Ishikawa (cell line): ENCODE measurements around the gene UBE2J1.

Source experiments
- CEBPB ChIP-seq: IDR thresholded peaks from 2 replicates; pipeline ENCODE4 v1.6.1; 2012
- CREB1 ChIP-seq: IDR thresholded peaks from 2 replicates; pipeline ENCODE4 v1.6.1; 2012; ENCODE audit warnings: low read depth
- EGR1 ChIP-seq: IDR thresholded peaks from 2 replicates; pipeline ENCODE4 v1.6.1; 2012
- EP300 ChIP-seq: IDR thresholded peaks from 2 replicates; pipeline ENCODE4 v1.6.1; 2012; ENCODE audit warnings: borderline replicate concordance
- FOXM1 ChIP-seq: IDR thresholded peaks from 2 replicates; pipeline ENCODE4 v1.6.1; 2012; ENCODE audit warnings: low read depth, borderline replicate concordance
- MAX ChIP-seq: IDR thresholded peaks from 2 replicates; pipeline ENCODE4 v1.6.1; 2012
- NFIC ChIP-seq: IDR thresholded peaks from 2 replicates; pipeline ENCODE4 v1.6.1; 2012
- RAD21 ChIP-seq: IDR thresholded peaks from 2 replicates; pipeline ENCODE4 v1.6.1; 2012; ENCODE audit warnings: low read depth
- REST ChIP-seq: IDR thresholded peaks from 2 replicates; pipeline ENCODE4 v1.6.1; 2012; ENCODE audit warnings: low read depth, mild to moderate bottlenecking
- TAF1 ChIP-seq: IDR thresholded peaks from 2 replicates; pipeline ENCODE4 v1.6.1; 2012; ENCODE audit warnings: low read depth, mild to moderate bottlenecking
- TCF12 ChIP-seq: IDR thresholded peaks from 2 replicates; pipeline ENCODE4 v1.6.1; 2012; ENCODE audit warnings: low read depth
- TEAD4 ChIP-seq: IDR thresholded peaks from 2 replicates; pipeline ENCODE4 v1.6.1; 2012
- USF1 ChIP-seq: IDR thresholded peaks from 2 replicates; pipeline ENCODE4 v1.6.1; 2012
- YY1 ChIP-seq: IDR thresholded peaks from 2 replicates; pipeline ENCODE4 v1.6.1; 2012; ENCODE audit warnings: low read depth
- ZBTB7A ChIP-seq: IDR thresholded peaks from 2 replicates; pipeline ENCODE4 v1.6.1; 2012; ENCODE audit warnings: low read depth

The UBE2J1 gene

GRCh38 chr6:89290401-89291155 is 61.9 kb downstream of the UBE2J1 start:
- no peak for TF ChIP-seq ZBTB7A
- TF ChIP-seq EP300: no peak
- no peak for TF ChIP-seq YY1
- TF ChIP-seq CEBPB: no peak

GRCh38 chr6:89289710-89290109 is 62.8 kb downstream of the UBE2J1 start:
- TF ChIP-seq TCF12 (no peak), MAX (no peak), RAD21 (no peak), CREB1 (no peak), TAF1 (no peak)

- TF ChIP-seq TAF1 (no peak), ZBTB7A (no peak), TEAD4 (no peak), CEBPB (no peak), YY1 (no peak), USF1 (no peak), RAD21 (no peak), EGR1 (no peak)
Observed at GRCh38 chr6:89287351-89288028, 65.0 kb downstream of the UBE2J1 start.

GRCh38 chr6:89286516-89286915 is 66.0 kb downstream of the UBE2J1 start:
- TF ChIP-seq TAF1 (no peak), EGR1 (no peak), EP300 (no peak), RAD21 (no peak), MAX (no peak), NFIC (no peak), CREB1 (no peak), ZBTB7A (no peak)

- TF ChIP-seq CEBPB (no peak), EGR1 (no peak), YY1 (no peak), NFIC (no peak), ZBTB7A (no peak), TEAD4 (no peak), TCF12 (no peak), USF1 (no peak), REST (no peak), MAX (no peak), FOXM1 (no peak), TAF1 (no peak)
Observed at GRCh38 chr6:89284963-89285735, 67.4 kb downstream of the UBE2J1 start.

- no peak for TF ChIP-seq NFIC
- TF ChIP-seq EP300: no peak
- no peak for TF ChIP-seq TAF1
- no peak for TF ChIP-seq MAX
- TF ChIP-seq ZBTB7A: no peak
- TF ChIP-seq USF1: no peak
- TF ChIP-seq CEBPB: no peak
- TF ChIP-seq REST: no peak
- no peak for TF ChIP-seq TCF12
- no peak for TF ChIP-seq FOXM1
- TF ChIP-seq TEAD4: no peak
- TF ChIP-seq CREB1: no peak
- TF ChIP-seq EGR1: no peak
Observed at GRCh38 chr6:89284081-89284480, 68.4 kb downstream of the UBE2J1 start.
